OCI-LY7 (cell line): ENCODE results near the gene SLC23A1.

Experiments used
- EZH2phosphoT487 ChIP-seq: fragments of 200-600 bp; sonication (generic); IDR thresholded peaks from 2 replicates; pipeline ENCODE4 v1.6.1; 2018; ENCODE audit warnings: low read depth, borderline replicate concordance, mild to moderate bottlenecking, mixed run types, antibody characterized with exemption, low read length, moderate library complexity, mixed read lengths
- TF ChIP-seq, protein P1 (sequence below): fragments of 200-600 bp; sonication (generic); conservative IDR thresholded peaks from 2 replicates; pipeline ENCODE4 v1.5.1; 2014; ENCODE audit warnings: mild to moderate bottlenecking, antibody characterized with exemption, low read length, moderate library complexity, mixed read lengths

- TF ChIP-seq, protein P1, sequence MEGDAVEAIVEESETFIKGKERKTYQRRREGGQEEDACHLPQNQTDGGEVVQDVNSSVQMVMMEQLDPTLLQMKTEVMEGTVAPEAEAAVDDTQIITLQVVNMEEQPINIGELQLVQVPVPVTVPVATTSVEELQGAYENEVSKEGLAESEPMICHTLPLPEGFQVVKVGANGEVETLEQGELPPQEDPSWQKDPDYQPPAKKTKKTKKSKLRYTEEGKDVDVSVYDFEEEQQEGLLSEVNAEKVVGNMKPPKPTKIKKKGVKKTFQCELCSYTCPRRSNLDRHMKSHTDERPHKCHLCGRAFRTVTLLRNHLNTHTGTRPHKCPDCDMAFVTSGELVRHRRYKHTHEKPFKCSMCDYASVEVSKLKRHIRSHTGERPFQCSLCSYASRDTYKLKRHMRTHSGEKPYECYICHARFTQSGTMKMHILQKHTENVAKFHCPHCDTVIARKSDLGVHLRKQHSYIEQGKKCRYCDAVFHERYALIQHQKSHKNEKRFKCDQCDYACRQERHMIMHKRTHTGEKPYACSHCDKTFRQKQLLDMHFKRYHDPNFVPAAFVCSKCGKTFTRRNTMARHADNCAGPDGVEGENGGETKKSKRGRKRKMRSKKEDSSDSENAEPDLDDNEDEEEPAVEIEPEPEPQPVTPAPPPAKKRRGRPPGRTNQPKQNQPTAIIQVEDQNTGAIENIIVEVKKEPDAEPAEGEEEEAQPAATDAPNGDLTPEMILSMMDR, result no peak
- no peak for TF ChIP-seq EZH2phosphoT487
Observed at GRCh38 chr5:139390639-139391569, 7.8 kb upstream of the SLC23A1 start.
